Effector memory CD8-positive, alpha-beta T cell (primary cell): ENCODE results near the gene ZNF600.
"Not testable (repeated sequence)": the region's sequence is repeated elsewhere in the genome, so short reads cannot be mapped to it uniquely, and the experiment has no call there.

Experiments
- ATAC-seq: fragments of 150-1000 bp; cut with Tn5 transposase; replicated peaks from 2 replicates; pipeline ENCODE4 v1.10.0; 2021; ENCODE audit warnings: mild to moderate bottlenecking, moderate library complexity
- DNase-seq, 3 experiments: peaks; one replicate each; pipeline ENCODE4 v3.0.0; 2021
- H3K27ac Mint-ChIP-seq, 2 donors: one replicate each; pipeline ENCODE4 v1.8.0; 2022; ENCODE audit warnings: mild to moderate bottlenecking in 2 of 2, mixed read lengths in 2 of 2, moderate library complexity in 2 of 2
- H3K27me3 Mint-ChIP-seq, 2 donors: one replicate each; pipeline ENCODE4 v1.8.0; 2022; ENCODE audit warnings: mixed read lengths in 2 of 2
- H3K36me3 Mint-ChIP-seq: one replicate; pipeline ENCODE4 v1.8.0; 2022; ENCODE audit warnings: mild to moderate bottlenecking, moderate library complexity, mixed read lengths; ENCODE audit not compliant: insufficient read depth
- H3K4me1 Mint-ChIP-seq, 2 donors: one replicate each; pipeline ENCODE4 v1.8.0; 2022; ENCODE audit warnings: low read depth in 2 of 2, mixed read lengths in 2 of 2
- H3K4me3 Mint-ChIP-seq, 2 donors: one replicate each; pipeline ENCODE4 v1.8.0; 2022; ENCODE audit warnings: mild to moderate bottlenecking in 2 of 2, mixed read lengths in 2 of 2, moderate library complexity in 2 of 2
- H3K9me3 Mint-ChIP-seq, 2 donors: one replicate each; pipeline ENCODE4 v1.8.0; 2022; ENCODE audit warnings: mixed read lengths in 2 of 2

Gene ZNF600

GRCh38 chr19:52734893-52735661 lies 51.5 kb downstream of the ZNF600 start, which contains the start of gene ZNF611:
TSS of gene ZNF611 (minus strand) at chr19:52735044. CDS start at chr19:52715894, 19,150 bp downstream.
- peak within 1 kb of the TSS; percentile 81 to 85 for H3K4me3 Mint-ChIP-seq
- H3K36me3 Mint-ChIP-seq, result peaks cover 14% of the 10 kb centered on the region
- ATAC-seq, result peak; percentile 97
- H3K27ac Mint-ChIP-seq, result peak within 1 kb of the TSS; percentile 87 to 91
- peak; percentile 99 for DNase-seq
- H3K9me3 Mint-ChIP-seq, result no peaks in the 10 kb centered on the region
- no peaks in the 10 kb centered on the region for H3K27me3 Mint-ChIP-seq
- peaks cover 15 to 21% of the 10 kb centered on the region in 2 donors for H3K4me1 Mint-ChIP-seq

- ATAC-seq (peak; percentile 40), DNase-seq (no peak)
- H3K27ac Mint-ChIP-seq, result peak overlapping the region; percentile 87 to 91
- H3K4me3 Mint-ChIP-seq, result peak overlapping the region; percentile 81 to 85
- H3K36me3 Mint-ChIP-seq, result peaks cover 19% of the 10 kb centered on the region
- no peaks in the 10 kb centered on the region for H3K27me3 Mint-ChIP-seq
- no peaks in the 10 kb centered on the region for H3K9me3 Mint-ChIP-seq
- H3K4me1 Mint-ChIP-seq, result peaks cover 20 to 28% of the 10 kb centered on the region in 2 donors
Observed at GRCh38 chr19:52734331-52734892, 52.2 kb downstream of the ZNF600 start.

- not testable (repeated sequence) for H3K9me3 Mint-ChIP-seq, H3K4me3 Mint-ChIP-seq, H3K27ac Mint-ChIP-seq, DNase-seq, ATAC-seq, H3K27me3 Mint-ChIP-seq
- Mint-ChIP-seq H3K4me1 (peaks cover 6 to 15% of the 10 kb centered on the region in 2 donors), H3K36me3 (peaks cover 42% of the 10 kb centered on the region)
Observed at GRCh38 chr19:52726051-52726450, 60.5 kb downstream of the ZNF600 start.

- DNase-seq, result no peak
- ATAC-seq, result no peak
- no peak overlapping the region for H3K27ac Mint-ChIP-seq
- no peaks in the 10 kb centered on the region for H3K9me3 Mint-ChIP-seq
- H3K27me3 Mint-ChIP-seq, result no peaks in the 10 kb centered on the region
- H3K36me3 Mint-ChIP-seq, result peaks cover 46% of the 10 kb centered on the region
- H3K4me3 Mint-ChIP-seq, result no peak overlapping the region
- peaks cover 6 to 15% of the 10 kb centered on the region in 2 donors for H3K4me1 Mint-ChIP-seq
Observed at GRCh38 chr19:52725528-52725961, 61.0 kb downstream of the ZNF600 start.

GRCh38 chr19:52724701-52725514 lies 61.7 kb downstream of the ZNF600 start:
- H3K27me3 Mint-ChIP-seq, result no peaks in the 10 kb centered on the region
- peaks cover 5 to 14% of the 10 kb centered on the region in 2 donors for H3K4me1 Mint-ChIP-seq
- ATAC-seq (no peak), DNase-seq (no peak)
- H3K9me3 Mint-ChIP-seq, result no peaks in the 10 kb centered on the region
- H3K4me3 Mint-ChIP-seq, result no peak overlapping the region
- H3K27ac Mint-ChIP-seq, result peak overlapping the region; percentile 16 to 57
- peaks cover 41% of the 10 kb centered on the region for H3K36me3 Mint-ChIP-seq

- not testable (repeated sequence) for DNase-seq
Observed at GRCh38 chr19:52723907-52724598, 62.5 kb downstream of the ZNF600 start.

GRCh38 chr19:52722062-52723003 lies 64.3 kb downstream of the ZNF600 start:
- DNase-seq (no peak), ATAC-seq (no peak)
- H3K9me3 Mint-ChIP-seq, result no peaks in the 10 kb centered on the region
- no peak overlapping the region for H3K27ac Mint-ChIP-seq
- peaks cover 4 to 12% of the 10 kb centered on the region in 2 donors for H3K4me1 Mint-ChIP-seq
- no peaks in the 10 kb centered on the region for H3K27me3 Mint-ChIP-seq
- no peak overlapping the region for H3K4me3 Mint-ChIP-seq
- H3K36me3 Mint-ChIP-seq, result peaks cover 37% of the 10 kb centered on the region

More at GRCh38 chr19:52723907-52724598, 62.5 kb downstream of the ZNF600 start:
- not testable (repeated sequence) for ATAC-seq, H3K27me3 Mint-ChIP-seq, H3K4me3 Mint-ChIP-seq, H3K9me3 Mint-ChIP-seq
- Mint-ChIP-seq H3K36me3 (peaks cover 41% of the 10 kb centered on the region), H3K27ac (peak overlapping the region in 1 of 2 donors; percentile 16), H3K4me1 (peaks cover 4 to 12% of the 10 kb centered on the region in 2 donors)

- not testable (repeated sequence) for H3K27me3 Mint-ChIP-seq, DNase-seq, H3K9me3 Mint-ChIP-seq, H3K4me3 Mint-ChIP-seq, H3K27ac Mint-ChIP-seq, ATAC-seq
- Mint-ChIP-seq H3K4me1 (peaks cover 13 to 22% of the 10 kb centered on the region in 2 donors), H3K36me3 (peaks cover 23% of the 10 kb centered on the region)
Observed at GRCh38 chr19:52720541-52720940, 66.0 kb downstream of the ZNF600 start.

- H3K4me3 Mint-ChIP-seq, result peak overlapping the region in 1 of 2 donors; percentile 62
- peak overlapping the region; percentile 92 to 94 for H3K27ac Mint-ChIP-seq
- peaks cover 14 to 23% of the 10 kb centered on the region in 2 donors for H3K4me1 Mint-ChIP-seq
- H3K27me3 Mint-ChIP-seq, result no peaks in the 10 kb centered on the region
- DNase-seq (no peak), ATAC-seq (no peak)
- peaks cover 38% of the 10 kb centered on the region for H3K36me3 Mint-ChIP-seq
- no peaks in the 10 kb centered on the region for H3K9me3 Mint-ChIP-seq
Observed at GRCh38 chr19:52716522-52716921, 70.1 kb downstream of the ZNF600 start.

GRCh38 chr19:52715902-52716301 lies 70.7 kb downstream of the ZNF600 start:
- not testable (repeated sequence) for H3K9me3 Mint-ChIP-seq, H3K27me3 Mint-ChIP-seq
- Mint-ChIP-seq H3K4me1 (peaks cover 14 to 23% of the 10 kb centered on the region in 2 donors), H3K27ac (peak overlapping the region; percentile 92 to 94), H3K36me3 (peaks cover 36% of the 10 kb centered on the region), H3K4me3 (peak overlapping the region; percentile 54 to 62)
- ATAC-seq, result peak; percentile 97
- peak; percentile 14 to 26 (median 15) for DNase-seq

- not testable (repeated sequence) for DNase-seq, H3K27me3 Mint-ChIP-seq, H3K9me3 Mint-ChIP-seq
- peak; percentile 26 for ATAC-seq
- peaks cover 14 to 23% of the 10 kb centered on the region in 2 donors for H3K4me1 Mint-ChIP-seq
- peak overlapping the region; percentile 92 to 94 for H3K27ac Mint-ChIP-seq
- peak overlapping the region; percentile 54 to 62 for H3K4me3 Mint-ChIP-seq
- peaks cover 39% of the 10 kb centered on the region for H3K36me3 Mint-ChIP-seq
Observed at GRCh38 chr19:52715330-52715729, 71.3 kb downstream of the ZNF600 start.
